Activated T-cell treated with anti-CD3 and anti-CD28 coated beads for 24 hours (primary cell): Measurements from ENCODE around the gene HORMAD2.

Source experiments
- DNase-seq: peaks from one replicate; pipeline ENCODE4 v3.0.0-alpha.2; 2020; ENCODE audit warnings: low read depth

Gene HORMAD2

DNA sequence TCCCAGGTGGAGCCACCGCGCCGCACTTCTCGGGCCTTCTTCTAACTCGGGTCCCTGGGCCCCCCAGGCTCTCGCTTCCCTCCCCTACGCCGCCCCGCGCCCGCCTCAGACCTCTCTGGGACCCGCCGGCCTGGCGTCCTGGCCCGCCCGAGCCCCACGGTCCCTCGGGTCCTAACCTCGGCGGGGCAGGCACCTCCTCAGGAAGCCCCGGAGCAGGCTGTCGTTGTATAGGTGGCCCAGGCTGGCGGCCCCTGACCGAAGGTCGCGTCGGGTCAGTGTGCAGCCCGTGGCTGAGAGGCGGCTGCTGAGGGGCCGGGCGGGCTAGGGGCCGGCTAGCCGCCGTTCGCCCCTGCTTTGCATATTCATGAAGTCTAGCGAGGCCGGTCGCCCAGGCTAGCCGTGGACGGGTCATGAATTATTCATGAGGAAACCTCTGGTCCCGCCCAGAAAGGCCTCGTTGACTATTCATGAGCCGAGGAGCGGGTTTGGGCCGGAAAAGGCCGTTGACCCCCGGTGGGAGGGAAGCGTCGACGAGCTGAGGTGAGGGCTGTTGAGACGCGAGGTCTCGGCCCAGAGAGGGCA is at the start of gene HORMAD2:
HORMAD2 (plus strand) TSS at position 513 of the 582 bp plus-strand sequence. CDS start 13,489 bp downstream, outside the sequence.
- DNase-seq, result no peak

DNA sequence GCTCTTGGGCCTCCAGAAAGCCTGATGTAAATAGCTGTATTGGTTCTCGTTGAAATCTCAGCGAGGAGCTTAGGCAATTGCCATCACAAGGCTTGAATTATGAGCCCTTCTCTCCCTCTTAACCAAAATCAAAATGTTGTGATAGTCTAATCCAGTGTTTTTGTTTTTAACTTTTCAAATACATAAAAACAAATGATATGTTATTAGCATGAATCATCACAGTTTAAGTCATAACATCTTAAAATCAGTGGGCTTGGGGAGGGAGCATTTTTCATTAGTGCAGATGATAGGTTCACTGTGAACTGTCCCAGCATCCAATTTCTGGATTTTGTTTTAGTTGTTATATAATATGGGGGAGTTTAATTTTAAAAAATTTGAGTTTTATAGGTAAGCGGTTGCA is 48.9 kb upstream of the HORMAD2 start:
- no peak for DNase-seq

DNA sequence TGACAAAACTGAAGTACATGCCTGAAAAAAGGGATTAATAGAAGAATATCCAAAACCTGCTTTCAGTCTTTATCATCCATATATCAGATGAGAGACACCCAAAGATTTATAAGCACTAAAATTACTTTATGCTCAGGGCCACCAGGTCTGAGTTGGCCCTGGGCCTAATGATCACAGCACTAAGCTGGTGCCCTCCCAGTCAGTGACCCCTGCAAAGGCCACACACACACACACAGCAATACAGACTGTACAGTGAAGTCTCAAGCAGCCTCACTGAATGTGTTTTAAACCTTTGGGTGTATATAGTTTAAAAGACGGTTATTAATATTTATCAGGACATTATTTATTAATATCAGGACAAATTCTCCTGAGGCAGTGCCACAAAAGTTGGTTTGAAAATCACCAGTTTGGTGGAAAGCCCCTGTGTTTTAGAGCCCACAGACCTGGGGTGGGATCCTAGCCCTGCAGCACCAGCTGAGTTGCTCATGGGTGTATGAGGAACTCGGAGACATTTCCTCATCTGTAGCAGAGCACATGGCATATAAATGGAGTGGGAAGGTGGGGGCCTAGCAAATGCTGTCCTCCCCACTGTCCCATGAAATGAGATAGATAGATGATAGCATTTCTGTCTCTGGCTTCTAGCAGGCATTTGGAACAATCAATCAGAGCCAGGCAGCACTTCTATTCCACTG is 48.4 kb upstream of the HORMAD2 start:
- DNase-seq, result no peak

GRCh38 chr22:30033137-30033536 is 47.1 kb upstream of the HORMAD2 start:
- DNase-seq, result no peak

GRCh38 chr22:30033901-30034300 is 46.4 kb upstream of the HORMAD2 start:
- no peak for DNase-seq

GRCh38 chr22:30036656-30037055 is 43.6 kb upstream of the HORMAD2 start:
- DNase-seq, result no peak

DNA sequence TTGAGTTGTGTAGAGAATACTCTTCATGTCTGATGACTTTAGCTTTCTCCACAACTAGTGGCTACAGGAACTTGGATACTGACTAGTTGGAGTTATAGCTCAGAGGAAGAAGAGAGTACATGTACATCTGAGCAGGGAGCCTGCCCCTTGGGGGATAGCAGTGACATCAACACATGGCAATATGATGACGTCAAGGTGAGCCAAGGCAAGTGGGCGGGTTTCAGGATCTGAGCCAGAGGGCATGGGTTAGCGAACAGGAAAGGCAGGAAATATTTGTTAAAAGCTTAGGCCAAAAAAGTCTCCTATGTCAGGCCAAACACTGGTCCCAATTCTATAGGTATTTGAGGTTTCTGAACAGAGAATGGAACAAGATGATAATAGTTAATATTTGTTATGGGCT is 42.0 kb upstream of the HORMAD2 start:
- no peak for DNase-seq

GRCh38 chr22:30040499-30041260 is 39.6 kb upstream of the HORMAD2 start:
- DNase-seq, result no peak

DNA sequence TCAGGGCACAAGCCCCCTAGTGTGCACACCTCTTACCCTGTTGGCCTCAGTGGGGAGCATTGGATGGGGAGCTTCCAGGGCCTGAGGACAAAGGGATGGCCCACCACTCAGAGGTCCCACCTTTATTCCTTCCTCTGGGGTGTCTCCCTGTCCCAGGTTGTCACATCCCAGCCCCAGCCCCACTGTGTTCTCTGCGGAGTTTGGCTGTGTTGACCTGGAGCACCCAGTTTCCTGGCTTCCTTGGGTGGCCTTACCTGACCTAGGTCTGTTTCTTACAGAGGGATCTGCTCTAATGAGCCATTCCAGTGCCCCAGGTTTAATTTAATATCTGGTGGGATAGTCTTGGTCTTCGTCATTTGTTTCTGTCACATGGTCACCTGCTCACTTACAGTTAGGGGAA is 38.8 kb upstream of the HORMAD2 start:
- no peak for DNase-seq

- no peak for DNase-seq
Observed at GRCh38 chr22:30041881-30042280, 38.4 kb upstream of the HORMAD2 start.

DNA sequence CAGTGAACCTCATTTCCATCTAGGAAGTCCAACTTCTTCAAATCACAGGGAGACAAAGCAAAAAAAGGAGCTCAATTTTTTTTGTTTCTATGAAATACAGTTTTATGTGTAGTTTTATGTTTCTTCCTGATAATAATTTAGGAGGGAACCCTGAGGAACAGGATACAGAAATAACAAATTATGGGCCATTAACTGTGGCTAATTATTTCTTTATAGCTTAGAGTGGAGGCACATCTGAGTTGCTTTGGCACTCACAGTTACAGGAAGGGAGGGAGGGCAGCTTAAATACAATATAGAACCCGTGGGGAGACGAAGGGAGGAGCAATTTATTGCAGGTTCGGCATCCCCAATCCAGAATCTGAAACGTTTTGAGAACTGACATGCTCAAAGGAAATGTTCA is 37.1 kb upstream of the HORMAD2 start:
- DNase-seq, result no peak

- no peak for DNase-seq
Observed at GRCh38 chr22:30044369-30044768, 35.9 kb upstream of the HORMAD2 start.

GRCh38 chr22:30044881-30045493 is 35.3 kb upstream of the HORMAD2 start:
- no peak for DNase-seq

- DNase-seq, result no peak
Observed at GRCh38 chr22:30045494-30045887, 34.8 kb upstream of the HORMAD2 start.

DNA sequence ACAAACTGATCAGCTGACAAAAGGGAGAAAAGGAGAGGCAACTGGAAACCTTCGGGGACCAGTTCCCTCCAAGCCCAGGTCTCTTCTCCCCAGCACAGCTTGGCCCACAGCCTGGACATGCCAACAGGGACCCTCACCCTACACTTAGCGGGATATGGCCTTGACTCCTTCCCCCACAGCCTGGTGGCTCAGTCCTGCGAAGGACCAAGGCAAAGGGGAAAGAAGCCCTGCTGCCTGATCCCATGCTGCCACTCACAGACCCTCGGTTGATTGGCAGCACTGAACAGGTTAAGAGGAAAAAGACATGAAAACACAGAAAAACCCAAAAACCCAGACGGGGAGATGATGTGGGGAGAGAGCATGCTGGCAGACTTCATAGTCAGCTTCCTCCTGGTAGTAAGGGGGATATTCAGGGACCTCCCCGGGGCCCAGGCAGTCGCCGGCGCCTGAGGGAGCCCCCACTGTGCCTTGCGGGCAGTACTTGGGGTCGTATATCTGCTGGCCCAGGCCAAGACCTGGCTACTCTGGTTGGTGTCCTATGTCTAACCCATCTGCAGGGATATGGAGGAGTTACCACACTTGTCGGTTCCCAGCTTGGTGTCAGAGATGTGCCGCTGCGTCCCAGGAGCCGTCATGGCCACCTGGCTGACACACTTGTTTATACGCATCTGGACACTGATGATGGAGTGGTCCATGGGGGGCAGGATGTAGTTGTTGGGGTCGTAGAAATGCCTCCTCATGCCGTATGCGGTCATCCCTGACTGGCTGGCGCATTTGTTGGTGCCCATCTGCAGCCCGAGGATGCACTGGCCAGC is 34.2 kb upstream of the HORMAD2 start:
- no peak for DNase-seq

- no peak for DNase-seq
Observed at GRCh38 chr22:30046716-30047363, 33.4 kb upstream of the HORMAD2 start.

- no peak for DNase-seq
Observed at GRCh38 chr22:30047364-30047738, 32.9 kb upstream of the HORMAD2 start.

DNA sequence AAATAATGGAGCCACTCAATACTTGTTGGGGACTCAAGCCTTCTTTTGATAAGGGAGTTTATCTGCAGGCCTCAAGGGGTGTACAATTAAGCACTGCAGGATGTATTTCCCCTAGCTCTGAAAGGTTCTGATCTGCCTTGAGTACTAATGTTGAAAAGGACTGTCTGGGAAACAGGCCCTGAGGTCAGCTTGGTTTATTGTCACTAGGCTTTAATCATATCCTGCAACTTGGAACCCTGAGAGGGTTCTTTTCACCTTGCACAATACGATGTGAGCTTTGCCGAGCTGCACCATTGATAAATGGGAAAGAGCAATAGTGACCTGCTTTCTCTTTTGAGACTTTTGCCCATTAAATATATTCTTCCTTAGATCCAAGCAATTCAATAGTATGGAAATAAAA is 31.6 kb upstream of the HORMAD2 start:
- no peak for DNase-seq

GRCh38 chr22:30054067-30054763 is 26.0 kb upstream of the HORMAD2 start:
- no peak for DNase-seq

- no peak for DNase-seq
Observed at GRCh38 chr22:30054764-30055069, 25.5 kb upstream of the HORMAD2 start.

DNA sequence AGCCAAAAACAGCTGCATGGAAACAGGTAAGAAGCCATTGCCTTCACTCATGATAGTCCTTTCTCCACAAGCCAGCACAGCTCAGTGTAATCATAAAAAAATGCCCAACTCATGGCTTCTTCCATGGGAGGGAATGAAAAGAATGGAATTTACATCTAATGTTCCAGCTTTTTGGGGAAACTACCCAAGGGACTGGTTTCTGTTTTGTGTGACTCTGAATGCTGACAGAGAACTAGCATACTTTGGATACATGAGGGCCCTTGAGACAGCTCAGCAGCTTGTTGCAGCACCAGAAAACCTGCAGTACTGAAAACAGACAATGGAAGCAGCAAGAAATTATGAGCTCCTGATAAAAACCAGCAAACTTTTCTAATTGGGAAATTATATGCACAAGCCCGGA is 24.2 kb upstream of the HORMAD2 start:
- DNase-seq, result no peak
